Caco-2 (cell line): ENCODE results near the gene ARFGAP1. TPM values are rescaled to one million over a fixed set of nuclear protein-coding genes. Genes with fewer than 3 reads are reported as not detected.

Experiments
- BruUV-seq: library from RNA; stranded (reverse); fragments of 400-500 nt; replicated peaks from 2 replicates; lab custom pipeline; 2021; lab: Mats Ljungman, UMichigan
- CTCF ChIA-PET: fragments of 300-600 bp; sonication (Branson Sonifier 250); formaldehyde crosslinking; loops from one replicate; lab custom pipeline; 2022; ENCODE audit warnings: antibody characterized with exemption; lab: Charles Lee
- POLR2A ChIA-PET: fragments of 300-600 bp; sonication (Branson Sonifier 250); formaldehyde crosslinking; loops from one replicate; lab custom pipeline; 2022; ENCODE audit warnings: antibody characterized with exemption; lab: Charles Lee
- DNase-seq, 2 experiments: peaks; one replicate each; pipeline versions ENCODE4 v3.0.0 to v3.0.0-alpha.2; 2020 to 2022
- H3K27me3 ChIP-seq: replicated peaks from 2 replicates; pipeline ENCODE4 v1.6.0; 2011; ENCODE audit warnings: low read length; ENCODE audit not compliant: control insufficient read depth, insufficient read depth
- H3K36me3 ChIP-seq: 2 replicates; pipeline ENCODE4 v1.5.1; 2011; ENCODE audit warnings: low read length; ENCODE audit not compliant: control insufficient read depth, insufficient read depth
- H3K4me1 ChIP-seq: fragments of 250-450 bp; sonication (Bioruptor Pico); 2 replicates; pipeline ENCODE4 v1.5.1; 2020; ENCODE audit warnings: mild to moderate bottlenecking
- H3K4me3 ChIP-seq: 2 replicates; pipeline ENCODE4 v1.5.1; 2011; ENCODE audit warnings: low read depth, mild to moderate bottlenecking, control low read depth, low read length
- H3K9me3 ChIP-seq: fragments of 250-450 bp; sonication (Bioruptor Pico); 2 replicates; pipeline ENCODE4 v1.5.1; 2020; ENCODE audit warnings: mild to moderate bottlenecking, moderate library complexity
- H3K27ac Mint-ChIP-seq: one replicate; pipeline ENCODE4 v1.8.0; 2022; ENCODE audit warnings: mixed read lengths; ENCODE audit not compliant: unreplicated experiment
- H3K27me3 Mint-ChIP-seq: one replicate; pipeline ENCODE4 v1.8.0; 2022; ENCODE audit warnings: mixed read lengths; ENCODE audit not compliant: insufficient read depth, unreplicated experiment
- H3K36me3 Mint-ChIP-seq: one replicate; pipeline ENCODE4 v1.8.0; 2022; ENCODE audit warnings: mild to moderate bottlenecking, mixed read lengths; ENCODE audit not compliant: insufficient read depth, unreplicated experiment
- H3K4me1 Mint-ChIP-seq: one replicate; pipeline ENCODE4 v1.8.0; 2022; ENCODE audit warnings: low read depth, mixed read lengths; ENCODE audit not compliant: unreplicated experiment
- H3K4me3 Mint-ChIP-seq: one replicate; pipeline ENCODE4 v1.8.0; 2022; ENCODE audit warnings: mild to moderate bottlenecking, moderate library complexity, mixed read lengths; ENCODE audit not compliant: unreplicated experiment
- H3K9me3 Mint-ChIP-seq: one replicate; pipeline ENCODE4 v1.8.0; 2022; ENCODE audit warnings: mixed read lengths; ENCODE audit not compliant: unreplicated experiment
- intact Hi-C: fragments of 100-400 bp; cut with micrococcal nuclease; formaldehyde crosslinking; loops from one replicate; pipeline ENCODE4 v1.10.0; 2022; ENCODE audit not compliant: unreplicated experiment
- total RNA-seq: library from RNA; stranded (reverse); gene quantifications from 2 replicates; pipeline ENCODE4 v1.2.3, GENCODE V29; 2022
- TF ChIP-seq, protein P1 (sequence below), 2 experiments: fragments of 200-600 bp in 1 of 2; IDR thresholded peaks; 1 replicate in 1 of 2; 2 replicates in 1 of 2; pipeline versions ENCODE4 v1.5.1 to v1.8.0; 2011 to 2022; ENCODE audit warnings: antibody characterized with exemption in 1 of 2, control low read depth in 1 of 2, inconsistent platforms in 1 of 2, low read depth in 1 of 2, low read length in 1 of 2, mild to moderate bottlenecking in 1 of 2, moderate library complexity in 1 of 2; ENCODE audit not compliant: insufficient read depth in 1 of 2, severe bottlenecking in 1 of 2, unreplicated experiment in 1 of 2

Gene ARFGAP1
- total RNA-seq, 1 experiment from 2014 or later, result 275 TPM

DNA sequence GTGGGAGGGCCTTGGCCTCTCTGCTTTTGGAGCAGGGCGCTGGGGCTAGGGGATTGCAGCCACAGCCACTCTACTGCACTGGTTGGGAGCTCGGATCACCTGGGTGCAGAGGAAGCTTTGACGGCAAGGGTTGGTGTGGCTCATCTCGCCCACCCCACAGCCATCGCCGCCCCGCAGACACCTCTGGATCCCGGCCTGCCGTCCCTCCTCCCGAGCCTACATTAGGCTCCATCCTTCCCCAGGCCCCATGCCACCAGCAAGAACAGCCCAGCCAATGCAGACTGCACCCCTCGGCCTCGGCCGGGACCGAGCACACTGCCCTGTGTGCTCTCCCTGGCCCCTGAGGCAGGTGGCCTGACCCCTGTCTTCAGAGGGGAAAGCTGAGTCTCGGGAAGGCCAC lies 12.1 kb upstream of the ARFGAP1 start:
- no peaks in the 10 kb centered on the region for H3K9me3 Mint-ChIP-seq
- H3K27me3 ChIP-seq, result no peaks in the 10 kb centered on the region
- intact Hi-C loops, result no loop called here
- no peaks in the 10 kb centered on the region for H3K9me3 ChIP-seq
- H3K4me1 ChIP-seq, result peaks cover 66% of the 10 kb centered on the region
- no peak overlapping the region for H3K4me3 ChIP-seq
- DNase-seq, result no peak
- CTCF ChIA-PET, result interaction anchor here (1.4 to 3.5 kb wide), 3 partner anchors 15 to 37 kb away, joined by 3 to 14 read pairs (median 3); no protein-coding TSS in a partner anchor
- TF ChIP-seq, protein P1, sequence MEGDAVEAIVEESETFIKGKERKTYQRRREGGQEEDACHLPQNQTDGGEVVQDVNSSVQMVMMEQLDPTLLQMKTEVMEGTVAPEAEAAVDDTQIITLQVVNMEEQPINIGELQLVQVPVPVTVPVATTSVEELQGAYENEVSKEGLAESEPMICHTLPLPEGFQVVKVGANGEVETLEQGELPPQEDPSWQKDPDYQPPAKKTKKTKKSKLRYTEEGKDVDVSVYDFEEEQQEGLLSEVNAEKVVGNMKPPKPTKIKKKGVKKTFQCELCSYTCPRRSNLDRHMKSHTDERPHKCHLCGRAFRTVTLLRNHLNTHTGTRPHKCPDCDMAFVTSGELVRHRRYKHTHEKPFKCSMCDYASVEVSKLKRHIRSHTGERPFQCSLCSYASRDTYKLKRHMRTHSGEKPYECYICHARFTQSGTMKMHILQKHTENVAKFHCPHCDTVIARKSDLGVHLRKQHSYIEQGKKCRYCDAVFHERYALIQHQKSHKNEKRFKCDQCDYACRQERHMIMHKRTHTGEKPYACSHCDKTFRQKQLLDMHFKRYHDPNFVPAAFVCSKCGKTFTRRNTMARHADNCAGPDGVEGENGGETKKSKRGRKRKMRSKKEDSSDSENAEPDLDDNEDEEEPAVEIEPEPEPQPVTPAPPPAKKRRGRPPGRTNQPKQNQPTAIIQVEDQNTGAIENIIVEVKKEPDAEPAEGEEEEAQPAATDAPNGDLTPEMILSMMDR (IDR thresholded peaks at IDR 0.05; ENCODE audit: insufficient read depth in 1 of 2, low read depth in 1 of 2, low read length in 1 of 2, severe bottlenecking in 1 of 2, unreplicated experiment in 1 of 2), result no peak
- no peaks in the 10 kb centered on the region for H3K36me3 ChIP-seq
- H3K36me3 Mint-ChIP-seq, result no peaks in the 10 kb centered on the region
- H3K4me3 Mint-ChIP-seq, result no peak overlapping the region
- POLR2A ChIA-PET, result interaction anchor here (1.4 kb wide), 1 partner anchor 12 kb away, joined by 4 read pairs; the partner anchor contains the start of gene ARFGAP1
- no peaks in the 10 kb centered on the region for H3K27me3 Mint-ChIP-seq
- H3K27ac Mint-ChIP-seq, result peak overlapping the region; percentile 8
- peaks cover 50% of the 10 kb centered on the region for H3K4me1 Mint-ChIP-seq
- no TSS peak for BruUV-seq

DNA sequence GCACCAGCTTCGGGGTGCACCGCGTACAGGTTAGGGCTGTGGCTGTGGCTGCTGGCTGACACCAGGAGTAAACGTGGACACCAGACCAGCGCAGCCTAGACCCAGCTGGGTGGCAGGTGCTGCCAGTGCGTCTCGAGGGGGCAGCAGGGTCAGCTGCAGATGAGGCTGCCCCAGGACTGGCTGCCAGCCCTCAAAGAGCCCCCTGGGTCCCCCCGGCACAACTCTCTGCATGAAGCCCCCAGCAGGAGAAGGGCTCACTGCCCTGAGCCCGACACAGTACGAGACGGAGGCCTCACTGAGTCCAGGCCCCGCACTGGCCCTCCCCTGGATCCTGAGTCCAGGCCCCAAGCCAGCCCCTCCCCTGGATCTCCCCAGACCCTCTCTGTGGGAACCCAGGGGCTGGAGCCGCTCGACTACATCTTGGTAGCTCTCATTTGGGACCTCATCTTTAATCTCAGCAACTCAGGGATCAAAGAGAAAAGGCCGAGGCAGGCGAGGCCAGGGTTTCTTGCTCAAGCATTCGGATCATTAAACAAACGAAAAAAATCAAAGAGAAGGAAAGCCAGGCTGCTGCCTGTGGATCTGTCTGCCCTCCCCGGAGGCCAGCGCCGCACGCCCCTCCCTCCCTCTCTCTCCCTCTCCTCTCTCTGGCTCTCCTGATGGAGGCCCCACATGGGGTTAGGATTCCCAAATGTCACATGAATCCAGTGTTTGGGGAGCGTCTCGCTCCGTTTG lies 11.4 kb upstream of the ARFGAP1 start:
- H3K36me3 ChIP-seq, result no peaks in the 10 kb centered on the region
- BruUV-seq, result no TSS peak
- peaks cover 59% of the 10 kb centered on the region for H3K4me1 ChIP-seq
- H3K27ac Mint-ChIP-seq, result peak overlapping the region; percentile 54
- H3K9me3 Mint-ChIP-seq, result no peaks in the 10 kb centered on the region
- H3K4me1 Mint-ChIP-seq, result peaks cover 43% of the 10 kb centered on the region
- no peak overlapping the region for H3K4me3 ChIP-seq
- ChIA-PET POLR2A (no interaction called here), CTCF (interaction anchor here (0.9 to 3.5 kb wide), 4 partner anchors 15 to 38 kb away, joined by 3 to 14 read pairs (median 3); no protein-coding TSS in a partner anchor)
- intact Hi-C loops, result loop anchor here (1.0 kb wide), 1 partner anchor 11 kb away; the partner anchor contains the start of gene ARFGAP1
- TF ChIP-seq, protein P1 (IDR thresholded peaks at IDR 0.05; ENCODE audit: insufficient read depth in 1 of 2, low read depth in 1 of 2, low read length in 1 of 2, severe bottlenecking in 1 of 2, unreplicated experiment in 1 of 2), result no peak
- no peaks in the 10 kb centered on the region for H3K27me3 Mint-ChIP-seq
- H3K36me3 Mint-ChIP-seq, result no peaks in the 10 kb centered on the region
- H3K9me3 ChIP-seq, result no peaks in the 10 kb centered on the region
- H3K27me3 ChIP-seq, result no peaks in the 10 kb centered on the region
- peak overlapping the region; percentile 4 for H3K4me3 Mint-ChIP-seq
- peak; percentile 74 to 78 for DNase-seq

DNA sequence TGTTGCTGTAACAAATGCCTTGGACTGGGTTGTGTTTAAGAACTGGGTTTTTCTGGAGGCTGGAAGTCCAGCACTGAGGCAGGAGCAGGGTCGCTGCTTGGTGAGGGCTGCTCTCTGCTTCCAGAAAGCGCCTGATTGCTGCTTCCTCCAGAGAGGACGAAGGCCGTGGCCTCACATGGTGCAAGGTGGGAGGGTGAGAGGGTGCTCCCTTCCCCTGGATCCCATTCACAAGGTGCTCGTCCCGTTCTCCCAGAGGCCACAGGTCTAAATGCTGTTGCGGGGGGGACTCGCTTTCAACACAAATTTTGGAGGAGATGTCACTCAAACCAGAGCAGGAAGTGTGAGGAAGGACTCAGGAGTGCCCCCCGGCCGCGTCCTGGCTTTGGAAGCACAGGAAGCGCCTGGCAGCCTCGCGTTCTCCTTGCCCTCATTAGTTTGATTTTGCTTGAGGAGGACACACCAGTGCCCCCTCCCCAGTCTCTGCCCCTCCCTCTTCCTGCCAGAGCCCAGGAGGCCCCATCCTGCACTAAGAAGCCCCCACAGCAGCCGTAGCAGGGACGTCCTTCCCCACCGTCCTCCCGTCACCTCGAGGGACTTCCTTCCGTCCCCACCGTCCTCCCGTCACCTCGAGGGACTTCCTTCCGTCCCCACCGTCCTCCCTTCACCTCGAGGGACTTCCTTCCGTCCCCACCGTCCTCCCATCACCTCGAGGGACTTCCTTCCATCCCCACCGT lies 10.7 kb upstream of the ARFGAP1 start:
- intact Hi-C loops, result loop anchor here (1.0 kb wide), 1 partner anchor 10 kb away; the partner anchor contains the start of gene ARFGAP1
- Histone ChIP-seq H3K4me1 (peaks cover 52% of the 10 kb centered on the region), H3K36me3 (no peaks in the 10 kb centered on the region), H3K9me3 (no peaks in the 10 kb centered on the region), H3K27me3 (no peaks in the 10 kb centered on the region), H3K4me3 (no peak overlapping the region)
- no peaks in the 10 kb centered on the region for H3K9me3 Mint-ChIP-seq
- POLR2A ChIA-PET, result no interaction called here
- H3K27me3 Mint-ChIP-seq, result no peaks in the 10 kb centered on the region
- peaks cover 38% of the 10 kb centered on the region for H3K4me1 Mint-ChIP-seq
- H3K27ac Mint-ChIP-seq, result peak overlapping the region; percentile 54
- TF ChIP-seq, protein P1 (IDR thresholded peaks at IDR 0.05; ENCODE audit: insufficient read depth in 1 of 2, low read depth in 1 of 2, low read length in 1 of 2, severe bottlenecking in 1 of 2, unreplicated experiment in 1 of 2), result no peak
- CTCF ChIA-PET, result interaction anchor here (0.9 to 3.5 kb wide), 4 partner anchors 16 to 39 kb away, joined by 3 to 14 read pairs (median 3); no protein-coding TSS in a partner anchor
- DNase-seq, result no peak
- peak overlapping the region; percentile 4 for H3K4me3 Mint-ChIP-seq
- H3K36me3 Mint-ChIP-seq, result no peaks in the 10 kb centered on the region
- no TSS peak for BruUV-seq
